SH-SY5Y (cell line): Measurements from ENCODE around the gene ERP29.

Experiments
- GATA2 ChIP-seq: IDR thresholded peaks from 2 replicates; pipeline ENCODE4 v1.6.1; 2011; ENCODE audit warnings: mild to moderate bottlenecking, low read depth, low read length
- GATA3 ChIP-seq: IDR thresholded peaks from 2 replicates; pipeline ENCODE4 v1.6.1; 2011; ENCODE audit warnings: low read depth, mild to moderate bottlenecking, low read length, moderate library complexity

DNA sequence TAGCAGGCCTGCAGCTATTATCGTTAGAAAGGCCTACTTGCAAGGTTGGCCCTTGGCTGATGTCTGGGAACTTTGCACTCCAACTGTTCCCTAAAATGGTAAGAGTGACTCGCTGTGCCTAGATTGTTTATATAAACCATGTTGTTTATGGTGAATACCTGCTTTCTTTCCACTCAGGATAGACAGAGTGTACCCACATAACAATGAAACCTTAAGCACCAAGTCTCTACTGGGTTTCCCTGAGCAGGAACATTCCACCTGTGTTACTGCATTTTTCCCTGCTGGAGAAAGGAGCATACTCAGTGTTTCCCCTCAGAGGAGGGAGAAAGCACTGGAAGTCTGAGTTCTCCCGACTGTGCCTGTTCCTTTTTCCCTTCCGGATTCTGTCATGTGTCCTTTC is 32.8 kb downstream of the ERP29 start:
- TF ChIP-seq GATA2 (no peak), GATA3 (no peak)
